GM21529 (cell line): Measurements from ENCODE around the gene PSMD3.
A peak's percentile ranks its signal among the peaks of the same experiment; 100 is the strongest.

Experiments used
- ATAC-seq: cut with Tn5 transposase; IDR thresholded peaks from one replicate; pipeline ENCODE4 v1.9.1; 2021; ENCODE audit not compliant: unreplicated experiment

PSMD3 gene

GRCh38 chr17:39960524-39961041 lies 20.0 kb upstream of the PSMD3 start:
- no peak for ATAC-seq

- no peak for ATAC-seq
Observed at GRCh38 chr17:39962642-39963220, 17.9 kb upstream of the PSMD3 start, which contains the start of gene GSDMA. Gene GSDMA, plus strand, starts transcription at chr17:39963004. Its CDS starts 2,684 bp downstream, at chr17:39965688.

DNA sequence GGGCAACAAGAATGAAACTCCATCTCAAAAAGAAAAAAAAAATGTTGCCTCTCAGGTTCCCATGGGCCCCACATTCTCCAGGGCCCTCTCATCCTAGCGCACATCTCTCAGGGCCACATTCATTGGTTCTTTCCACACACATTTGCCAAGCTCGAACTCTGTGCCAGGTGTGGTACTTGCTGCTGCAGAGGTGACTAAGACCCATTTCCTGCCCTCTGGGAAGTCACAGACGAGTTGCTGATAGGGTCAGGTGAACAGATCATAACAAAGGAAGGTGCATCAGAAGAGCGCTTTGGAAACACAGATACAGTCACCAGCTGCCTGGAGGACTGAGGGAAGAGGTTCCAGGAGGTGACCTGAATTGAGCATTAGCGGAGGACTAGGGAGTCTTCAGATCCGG lies 16.8 kb upstream of the PSMD3 start:
- ATAC-seq = no peak

- no peak for ATAC-seq
Observed at GRCh38 chr17:39965017-39965699, 15.4 kb upstream of the PSMD3 start.

- ATAC-seq = no peak
Observed at GRCh38 chr17:39966771-39967170, 13.8 kb upstream of the PSMD3 start.

GRCh38 chr17:39968761-39969160 lies 11.8 kb upstream of the PSMD3 start:
- no peak for ATAC-seq

DNA sequence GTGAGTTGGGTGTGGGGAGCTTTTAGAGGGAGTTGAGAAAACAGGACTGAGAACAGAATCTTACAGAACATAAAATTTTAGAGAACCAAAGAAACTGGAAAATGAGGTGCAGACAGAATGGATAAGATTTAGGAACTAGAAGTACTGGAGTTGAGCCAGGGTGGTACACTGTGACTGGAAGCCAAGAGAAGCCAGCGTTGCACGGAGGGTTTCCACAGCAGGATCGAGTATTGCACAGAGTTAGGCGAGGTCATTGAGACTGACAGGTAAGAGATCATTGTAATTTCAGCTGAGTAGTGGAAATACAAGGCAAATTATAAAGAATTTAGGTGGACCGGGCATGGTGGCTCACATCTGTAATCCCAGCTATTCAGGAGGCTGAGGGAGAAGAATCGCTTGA lies 11.2 kb upstream of the PSMD3 start:
- no peak for ATAC-seq

DNA sequence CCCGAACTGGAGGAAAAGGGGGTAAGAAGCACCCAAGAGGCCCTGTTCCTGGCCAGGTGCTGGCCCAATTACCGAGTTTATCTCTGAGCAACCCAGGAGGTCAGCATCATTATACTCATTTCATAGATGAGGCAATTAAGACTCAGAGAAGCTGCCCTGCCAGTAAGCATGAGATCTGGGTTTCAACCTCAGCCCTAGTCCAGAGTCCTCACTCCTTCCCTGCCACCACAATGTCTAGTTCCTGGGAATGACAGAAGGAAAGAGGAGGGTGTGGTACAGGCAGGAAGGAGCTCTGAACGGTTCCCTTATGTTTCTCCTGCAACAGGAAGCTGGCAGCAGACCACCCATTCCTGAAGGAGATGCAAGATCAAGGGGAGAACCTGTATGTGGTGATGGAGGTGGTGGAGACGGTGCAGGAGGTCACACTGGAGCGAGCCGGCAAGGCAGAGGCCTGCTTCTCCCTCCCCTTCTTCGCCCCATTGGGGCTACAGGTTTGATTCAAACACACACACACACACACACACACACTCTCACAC lies 10.4 kb upstream of the PSMD3 start:
- ATAC-seq = no peak

GRCh38 chr17:39971076-39971603 lies 9.5 kb upstream of the PSMD3 start:
- ATAC-seq = no peak

- ATAC-seq = no peak
Observed at GRCh38 chr17:39972271-39972670, 8.3 kb upstream of the PSMD3 start.

DNA sequence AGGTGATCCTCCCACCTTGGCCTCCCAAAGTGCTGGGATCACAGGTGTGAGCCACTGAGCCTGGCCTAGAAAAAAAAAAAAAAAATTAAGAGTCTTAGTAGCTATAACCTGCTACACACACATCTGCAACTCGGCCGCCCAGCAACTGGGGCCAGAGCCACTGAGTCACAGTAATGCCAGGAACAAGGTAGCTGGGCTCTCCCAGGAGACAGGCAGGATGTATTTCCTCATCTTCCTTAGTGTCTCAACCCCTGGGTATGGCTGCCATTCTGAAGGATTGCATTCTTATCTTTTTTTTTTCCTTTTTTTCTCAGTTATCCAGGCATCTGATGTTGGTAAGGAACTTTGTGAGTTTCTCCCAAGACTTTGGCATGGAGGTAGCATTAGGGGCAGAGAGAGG lies 7.1 kb upstream of the PSMD3 start:
- ATAC-seq = no peak

DNA sequence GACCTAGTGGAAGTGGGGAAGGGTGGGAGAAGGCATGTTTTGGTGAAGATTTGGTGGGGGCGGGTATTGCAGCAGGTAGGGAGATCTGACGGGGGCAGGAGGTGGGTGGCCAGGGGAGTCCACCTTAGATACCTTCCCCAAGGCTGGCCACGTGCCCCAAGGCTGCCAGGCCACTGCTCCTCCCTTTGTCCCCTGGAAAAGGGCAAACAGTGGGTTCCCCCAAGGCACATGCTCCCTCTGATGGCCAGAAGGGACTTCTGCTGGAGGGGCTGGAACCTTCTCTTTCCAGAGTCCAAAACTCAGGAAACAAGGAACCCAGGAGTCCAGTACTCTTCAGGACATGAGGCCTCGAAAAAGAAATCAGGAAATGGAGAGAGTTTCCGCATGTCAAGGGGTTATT lies 6.2 kb upstream of the PSMD3 start:
- ATAC-seq = no peak

DNA sequence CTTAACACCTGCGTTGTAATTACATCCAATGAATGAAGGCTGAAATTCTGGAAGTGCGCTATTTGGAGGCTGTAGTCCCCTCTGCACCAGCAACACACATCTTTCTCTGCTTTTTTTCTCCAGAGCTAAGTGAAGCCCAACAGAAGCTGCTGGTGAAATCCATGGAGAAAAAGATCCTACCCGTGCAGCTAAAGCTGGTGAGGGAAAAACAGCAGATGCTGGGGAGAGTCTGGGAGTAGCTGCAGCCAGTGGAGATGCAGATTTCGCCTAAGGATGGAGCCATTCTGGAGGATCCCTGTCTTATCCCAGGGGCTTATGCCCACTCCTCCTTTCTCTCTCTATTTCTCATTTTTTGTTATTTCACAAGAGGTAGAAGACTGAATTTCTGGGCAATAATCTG lies 4.8 kb upstream of the PSMD3 start:
- no peak for ATAC-seq

GRCh38 chr17:39979016-39979670 lies 1.5 kb upstream of the PSMD3 start:
- no peak for ATAC-seq

GRCh38 chr17:39979893-39980350 lies 685 bp upstream of the PSMD3 start:
- ATAC-seq = peak; percentile 11

DNA sequence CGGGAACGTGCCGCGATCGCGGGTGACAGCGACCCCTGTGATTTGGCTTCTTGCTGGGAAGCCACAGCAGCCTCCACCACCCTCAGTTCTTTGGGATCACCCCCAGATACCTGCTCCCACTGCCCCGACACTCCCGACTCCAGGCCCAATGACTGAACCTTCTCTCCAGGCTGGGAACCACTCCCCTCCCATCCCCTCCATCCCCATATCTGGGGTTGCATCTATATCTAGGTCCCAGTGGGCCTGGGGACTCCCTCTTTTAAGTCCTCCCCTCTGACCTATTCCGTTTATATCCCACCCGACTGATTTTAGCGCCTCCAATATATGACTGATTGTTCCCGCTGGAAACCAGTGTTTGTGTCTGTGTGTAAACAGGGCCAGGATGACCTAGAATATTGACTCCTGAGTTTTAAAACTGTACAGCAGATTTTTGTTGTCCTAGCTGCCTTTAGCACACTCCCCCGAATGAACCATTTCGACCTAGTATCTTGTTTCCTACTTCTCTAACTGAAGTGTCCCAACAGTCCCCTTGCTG lies 667 bp downstream of the PSMD3 start:
- ATAC-seq = no peak

DNA sequence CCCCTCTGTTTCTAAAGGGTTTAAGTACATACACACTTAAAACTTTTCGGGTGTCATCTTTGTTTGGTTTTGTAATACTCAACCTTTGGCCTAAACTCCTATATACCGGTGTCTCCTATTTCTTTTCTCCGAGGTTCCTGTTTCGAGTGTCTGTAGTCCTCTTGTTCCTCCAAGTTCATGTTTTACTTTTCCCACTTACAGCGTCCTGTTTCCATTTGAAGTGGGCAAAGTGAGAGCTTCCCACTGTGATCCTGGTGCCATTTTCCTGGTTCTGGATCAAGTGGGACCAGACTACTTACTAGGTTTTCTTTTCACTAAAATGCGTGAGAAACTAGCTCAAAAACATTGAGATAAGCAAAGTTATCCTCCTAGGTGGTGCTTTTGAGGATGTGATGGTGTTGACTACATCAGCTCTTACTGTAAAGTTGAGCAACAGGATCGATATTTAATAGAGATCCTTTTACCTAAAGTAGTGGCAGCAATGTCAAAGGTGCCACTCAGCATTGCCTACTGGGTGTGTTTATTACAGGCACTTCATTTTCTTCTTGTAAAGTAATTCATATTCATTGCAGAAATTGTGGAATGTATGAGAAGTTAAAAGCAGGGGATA lies 1.3 kb downstream of the PSMD3 start:
- no peak for ATAC-seq

- ATAC-seq = no peak
Observed at GRCh38 chr17:39988206-39988810, 7.7 kb downstream of the PSMD3 start.

GRCh38 chr17:39994448-39994847 lies 13.8 kb downstream of the PSMD3 start:
- no peak for ATAC-seq

GRCh38 chr17:39995438-39995837 lies 14.8 kb downstream of the PSMD3 start:
- ATAC-seq = no peak
